ENCODE data around the gene MYO3B. TPM values are rescaled to one million over a fixed set of nuclear protein-coding genes. Genes with fewer than 3 reads are reported as not detected.

Gene MYO3B
- total RNA-seq, 1 donor from 2014 or later, result 27.3 TPM

DNA sequence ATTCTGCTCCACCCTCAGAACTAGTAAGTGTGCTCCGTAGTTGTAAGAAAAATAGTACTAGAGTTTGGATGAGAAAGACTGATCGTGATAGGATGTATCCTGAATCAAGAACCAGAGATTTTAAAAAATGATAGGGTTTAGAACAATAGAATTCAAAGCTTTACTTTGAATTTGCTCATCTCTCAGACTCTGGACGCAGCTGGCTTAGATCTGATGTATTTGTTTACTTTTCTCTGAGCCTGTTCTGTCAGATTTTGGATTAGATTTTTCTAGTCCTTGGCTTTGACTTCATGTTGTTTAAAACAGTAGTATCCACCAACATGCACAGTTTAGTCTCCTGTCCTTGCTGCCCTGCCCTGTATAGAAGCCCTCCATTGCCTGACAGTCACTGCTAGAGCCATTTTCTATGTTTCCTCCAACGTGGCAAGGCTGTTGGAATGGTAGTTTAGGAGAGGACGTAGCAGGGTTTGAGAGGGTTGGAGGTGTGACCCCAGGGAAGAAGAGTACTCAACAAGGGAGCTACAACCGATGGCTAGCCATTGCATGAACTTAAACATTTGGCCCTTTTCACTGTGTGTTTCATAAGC lies 92.4 kb downstream of the MYO3B start:
- H3K4me3 ChIP-seq, result no peak overlapping the region
- no peak overlapping the region for H3K9ac ChIP-seq
- no peak overlapping the region for H3K27ac ChIP-seq
- no peaks in the 10 kb centered on the region for H3K9me3 Mint-ChIP-seq
- no peak overlapping the region for H3K4me2 ChIP-seq
- no peaks in the 10 kb centered on the region for H3K36me3 Mint-ChIP-seq
- no peak overlapping the region for H3K4me3 Mint-ChIP-seq
- no peaks in the 10 kb centered on the region for H4K20me1 ChIP-seq (ENCODE audit: low read depth)
- H2AFZ ChIP-seq (replicated peaks), result no peak overlapping the region
- H3K27me3 ChIP-seq, result no peaks in the 10 kb centered on the region
- no peaks in the 10 kb centered on the region for H3K9me3 ChIP-seq (ENCODE audit: low read depth)
- no peak for DNase-seq (ENCODE audit: low spot score)
- H3K4me1 Mint-ChIP-seq, result no peaks in the 10 kb centered on the region
- H3K36me3 ChIP-seq, result no peaks in the 10 kb centered on the region
- no peaks in the 10 kb centered on the region for H3K79me2 ChIP-seq (ENCODE audit: low read depth)
- no peaks in the 10 kb centered on the region for H3K27me3 Mint-ChIP-seq (ENCODE audit: insufficient read depth, low read depth)
- H3K4me1 ChIP-seq, result no peaks in the 10 kb centered on the region
- H3K27ac Mint-ChIP-seq, result no peak overlapping the region
- no peaks in the 10 kb centered on the region for H3F3A ChIP-seq (ENCODE audit: low read depth)
- no peak for TF ChIP-seq CTCF (IDR thresholded peaks at IDR 0.05)
- no peak for TF ChIP-seq EZH2phosphoT487 (IDR thresholded peaks at IDR 0.05)
- no peak for TF ChIP-seq EZH2 (IDR thresholded peaks at IDR 0.05)

DNA sequence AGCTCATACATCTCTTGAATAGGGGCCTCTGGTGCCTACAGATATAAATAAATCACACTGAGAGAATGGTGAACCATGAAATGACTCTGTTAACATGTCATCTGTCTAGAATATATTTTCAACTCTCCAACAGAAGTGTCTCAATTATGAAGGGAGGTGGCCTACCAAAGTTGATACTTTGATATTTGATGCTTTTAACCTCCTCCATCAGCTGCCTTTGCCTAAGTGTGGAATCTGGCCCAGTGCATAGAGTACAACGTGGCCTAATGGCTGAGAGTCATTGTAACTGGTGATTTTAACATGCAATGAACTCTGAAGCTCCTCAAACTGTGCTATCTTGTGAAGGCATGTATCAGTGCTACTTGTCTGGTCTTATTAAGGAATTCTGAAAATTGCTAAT lies 93.4 kb downstream of the MYO3B start:
- Mint-ChIP-seq H3K9me3 (no peaks in the 10 kb centered on the region), H3K4me3 (no peak overlapping the region), H3K27me3 (ENCODE audit: insufficient read depth, low read depth) (no peaks in the 10 kb centered on the region), H3K36me3 (no peaks in the 10 kb centered on the region), H3K4me1 (no peaks in the 10 kb centered on the region), H3K27ac (no peak overlapping the region)
- H3F3A ChIP-seq (ENCODE audit: low read depth), result no peaks in the 10 kb centered on the region
- no peak overlapping the region for H3K9ac ChIP-seq
- H3K4me1 ChIP-seq, result no peaks in the 10 kb centered on the region
- H3K27ac ChIP-seq, result no peak overlapping the region
- no peak for TF ChIP-seq CTCF (IDR thresholded peaks at IDR 0.05)
- no peak for TF ChIP-seq EZH2phosphoT487 (IDR thresholded peaks at IDR 0.05)
- TF ChIP-seq EZH2 (IDR thresholded peaks at IDR 0.05), result no peak
- H3K9me3 ChIP-seq (ENCODE audit: low read depth), result no peaks in the 10 kb centered on the region
- H3K36me3 ChIP-seq, result no peaks in the 10 kb centered on the region
- no peaks in the 10 kb centered on the region for H3K79me2 ChIP-seq (ENCODE audit: low read depth)
- no peak overlapping the region for H3K4me3 ChIP-seq
- no peak for DNase-seq (ENCODE audit: low spot score)
- H2AFZ ChIP-seq (replicated peaks), result no peak overlapping the region
- H4K20me1 ChIP-seq (ENCODE audit: low read depth), result no peaks in the 10 kb centered on the region
- no peaks in the 10 kb centered on the region for H3K27me3 ChIP-seq
- H3K4me2 ChIP-seq, result no peak overlapping the region

GRCh38 chr2:170276056-170276455 lies 98.1 kb downstream of the MYO3B start:
- Histone ChIP-seq H3K9ac (no peak overlapping the region), H3F3A (ENCODE audit: low read depth) (no peaks in the 10 kb centered on the region), H3K36me3 (no peaks in the 10 kb centered on the region), H3K4me1 (peaks cover 9% of the 10 kb centered on the region), H3K9me3 (ENCODE audit: low read depth) (no peaks in the 10 kb centered on the region), H3K27ac (no peak overlapping the region), H3K4me3 (no peak overlapping the region), H3K27me3 (no peaks in the 10 kb centered on the region), H3K79me2 (ENCODE audit: low read depth) (no peaks in the 10 kb centered on the region), H3K4me2 (no peak overlapping the region), H2AFZ (replicated peaks) (no peak overlapping the region), H4K20me1 (ENCODE audit: low read depth) (no peaks in the 10 kb centered on the region)
- no peak for DNase-seq (ENCODE audit: low spot score)
- Mint-ChIP-seq H3K27ac (no peak overlapping the region), H3K36me3 (no peaks in the 10 kb centered on the region), H3K4me3 (no peak overlapping the region), H3K9me3 (no peaks in the 10 kb centered on the region), H3K27me3 (ENCODE audit: insufficient read depth, low read depth) (no peaks in the 10 kb centered on the region), H3K4me1 (peaks cover 14% of the 10 kb centered on the region)
- TF ChIP-seq EZH2 (IDR thresholded peaks at IDR 0.05) (no peak), CTCF (IDR thresholded peaks at IDR 0.05) (no peak), EZH2phosphoT487 (IDR thresholded peaks at IDR 0.05) (no peak)
